ENCODE data around the gene ACOX2. TPM values are rescaled to one million over a fixed set of nuclear protein-coding genes. Genes with fewer than 3 reads are reported as not detected.

Gene ACOX2
- total RNA-seq, 1 experiment from 2014 or later: 7.2 TPM

DNA sequence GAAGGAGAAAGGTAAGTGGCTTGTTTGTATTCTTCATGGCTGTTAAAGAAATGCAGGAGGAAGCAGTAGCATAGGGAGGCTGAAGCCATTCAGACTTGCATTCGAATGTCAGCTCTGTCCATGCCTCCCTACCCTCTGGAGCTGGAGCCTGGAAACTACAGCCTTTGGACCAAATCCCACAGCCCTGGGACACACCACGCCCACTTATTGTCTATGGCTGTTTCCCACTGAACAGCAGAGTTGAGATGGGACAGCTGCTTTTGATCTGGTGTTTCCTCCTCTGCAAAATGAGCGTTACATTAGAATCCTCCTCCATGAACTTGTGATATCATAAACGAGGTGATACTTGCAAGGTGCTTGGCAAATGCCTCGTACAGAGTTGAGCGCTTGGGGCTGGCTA lies 36.6 kb upstream of the ACOX2 start:
- H3K4me3 ChIP-seq (ENCODE audit: low read depth, low read length, poor library complexity, severe bottlenecking): no peak overlapping the region
- ChIA-PET POLR2A (ENCODE audit: low non-redundant PET) (no interaction called here), CTCF (no interaction called here)
- H3K4me1 ChIP-seq (ENCODE audit: insufficient read depth, low read length, poor library complexity, severe bottlenecking): no peaks in the 10 kb centered on the region
- no peaks in the 10 kb centered on the region for H3K36me3 ChIP-seq (ENCODE audit: insufficient read depth, low read length, poor library complexity, severe bottlenecking)
- H3K27me3 ChIP-seq (replicated peaks; ENCODE audit: insufficient read depth, low read depth, low read length, poor library complexity): no peaks in the 10 kb centered on the region
- no peak for DNase-seq (ENCODE audit: low spot score)
- intact Hi-C loops (cut with micrococcal nuclease; ENCODE audit: unreplicated experiment): no loop called here
- H3K9me3 ChIP-seq (ENCODE audit: low read depth, low read length, poor library complexity, severe bottlenecking): no peaks in the 10 kb centered on the region
- no peak for TF ChIP-seq EZH2 (IDR thresholded peaks at IDR 0.05; ENCODE audit: borderline replicate concordance, low read depth, low read length, poor library complexity, severe bottlenecking)
- TF ChIP-seq, protein P1, sequence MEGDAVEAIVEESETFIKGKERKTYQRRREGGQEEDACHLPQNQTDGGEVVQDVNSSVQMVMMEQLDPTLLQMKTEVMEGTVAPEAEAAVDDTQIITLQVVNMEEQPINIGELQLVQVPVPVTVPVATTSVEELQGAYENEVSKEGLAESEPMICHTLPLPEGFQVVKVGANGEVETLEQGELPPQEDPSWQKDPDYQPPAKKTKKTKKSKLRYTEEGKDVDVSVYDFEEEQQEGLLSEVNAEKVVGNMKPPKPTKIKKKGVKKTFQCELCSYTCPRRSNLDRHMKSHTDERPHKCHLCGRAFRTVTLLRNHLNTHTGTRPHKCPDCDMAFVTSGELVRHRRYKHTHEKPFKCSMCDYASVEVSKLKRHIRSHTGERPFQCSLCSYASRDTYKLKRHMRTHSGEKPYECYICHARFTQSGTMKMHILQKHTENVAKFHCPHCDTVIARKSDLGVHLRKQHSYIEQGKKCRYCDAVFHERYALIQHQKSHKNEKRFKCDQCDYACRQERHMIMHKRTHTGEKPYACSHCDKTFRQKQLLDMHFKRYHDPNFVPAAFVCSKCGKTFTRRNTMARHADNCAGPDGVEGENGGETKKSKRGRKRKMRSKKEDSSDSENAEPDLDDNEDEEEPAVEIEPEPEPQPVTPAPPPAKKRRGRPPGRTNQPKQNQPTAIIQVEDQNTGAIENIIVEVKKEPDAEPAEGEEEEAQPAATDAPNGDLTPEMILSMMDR (conservative IDR thresholded peaks at IDR 0.05; ENCODE audit: low read depth, low read length): no peak
- H3K27ac ChIP-seq (ENCODE audit: low read depth, low read length, poor library complexity, severe bottlenecking): no peak overlapping the region
- BruUV-seq (replicated peaks): no TSS peak

DNA sequence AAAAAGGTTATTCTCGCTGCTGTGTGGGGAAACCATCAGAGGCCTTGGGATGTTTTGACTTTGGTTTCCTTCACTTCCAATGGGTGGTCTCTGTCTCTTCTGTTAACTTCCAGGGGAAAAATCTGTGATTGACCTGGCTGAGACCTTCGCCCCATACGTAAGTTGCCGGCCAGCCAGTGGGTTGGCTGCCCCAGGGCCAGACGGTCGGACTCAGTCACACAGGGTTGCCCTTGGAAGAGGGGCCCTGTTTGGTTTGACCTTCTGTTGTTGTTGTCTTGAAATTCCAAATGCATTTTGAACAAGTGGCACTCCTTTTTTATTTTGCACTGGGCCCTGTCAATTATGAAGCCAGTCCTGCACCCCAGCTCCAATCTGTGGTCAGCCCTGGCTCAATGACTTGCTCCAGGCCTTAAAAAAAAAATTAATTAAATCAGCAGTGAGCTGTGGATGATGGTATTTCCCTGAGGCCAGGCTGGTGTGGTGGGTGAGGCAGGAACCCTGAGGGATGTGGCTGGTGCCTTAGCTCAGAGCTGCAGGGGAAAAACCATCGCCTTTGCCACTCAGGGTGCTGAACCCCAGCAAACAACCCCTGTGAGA lies 35.7 kb upstream of the ACOX2 start:
- ChIA-PET CTCF (interaction anchor here (0.6 kb wide), 1 partner anchor 43 kb away, joined by 8 read pairs; no protein-coding TSS in a partner anchor), POLR2A (ENCODE audit: low non-redundant PET) (no interaction called here)
- Histone ChIP-seq H3K4me1 (ENCODE audit: insufficient read depth, low read length, poor library complexity, severe bottlenecking) (no peaks in the 10 kb centered on the region), H3K27me3 (replicated peaks; ENCODE audit: insufficient read depth, low read depth, low read length, poor library complexity) (no peaks in the 10 kb centered on the region), H3K36me3 (ENCODE audit: insufficient read depth, low read length, poor library complexity, severe bottlenecking) (no peaks in the 10 kb centered on the region), H3K27ac (ENCODE audit: low read depth, low read length, poor library complexity, severe bottlenecking) (no peak overlapping the region), H3K9me3 (ENCODE audit: low read depth, low read length, poor library complexity, severe bottlenecking) (no peaks in the 10 kb centered on the region), H3K4me3 (ENCODE audit: low read depth, low read length, poor library complexity, severe bottlenecking) (no peak overlapping the region)
- DNase-seq (ENCODE audit: low spot score): no peak
- intact Hi-C loops (cut with micrococcal nuclease; ENCODE audit: unreplicated experiment): no loop called here
- no peak for TF ChIP-seq EZH2 (IDR thresholded peaks at IDR 0.05; ENCODE audit: borderline replicate concordance, low read depth, low read length, poor library complexity, severe bottlenecking)
- TF ChIP-seq, protein P1 (conservative IDR thresholded peaks at IDR 0.05; ENCODE audit: low read depth, low read length): no peak
- no TSS peak for BruUV-seq (replicated peaks)

DNA sequence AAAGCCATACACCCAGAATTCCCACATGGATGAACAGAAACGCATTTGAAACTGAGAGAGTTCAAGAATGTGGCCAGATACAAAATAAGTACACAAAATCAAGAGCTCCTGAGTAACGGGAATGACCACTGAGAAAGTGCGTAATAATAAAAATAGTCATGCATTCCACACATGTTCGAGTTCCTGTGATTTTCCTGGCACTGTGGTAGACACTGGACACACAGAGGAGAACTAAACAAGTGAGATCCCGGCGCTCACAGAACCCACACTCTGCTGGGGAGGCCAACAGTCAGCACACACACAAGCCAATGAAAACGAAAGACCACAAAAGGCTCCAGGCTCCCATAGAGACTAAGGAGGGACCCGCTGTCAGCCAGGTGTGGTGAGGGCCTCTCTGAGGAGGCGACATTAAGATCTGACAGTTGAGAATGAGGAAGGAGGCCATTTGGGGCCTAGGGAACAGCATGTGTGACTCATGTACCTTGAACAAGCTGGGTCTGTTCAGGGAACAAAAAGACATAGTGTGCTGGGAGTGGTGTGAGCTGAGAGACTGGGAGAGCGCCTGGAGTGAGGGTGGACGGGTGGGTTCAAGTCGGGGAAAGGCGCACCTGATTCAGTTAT lies 35.1 kb upstream of the ACOX2 start:
- CTCF ChIA-PET: no interaction called here
- H3K27ac ChIP-seq (ENCODE audit: low read depth, low read length, poor library complexity, severe bottlenecking): no peak overlapping the region
- no peaks in the 10 kb centered on the region for H3K27me3 ChIP-seq (replicated peaks; ENCODE audit: insufficient read depth, low read depth, low read length, poor library complexity)
- H3K4me1 ChIP-seq (ENCODE audit: insufficient read depth, low read length, poor library complexity, severe bottlenecking): no peaks in the 10 kb centered on the region
- no peaks in the 10 kb centered on the region for H3K36me3 ChIP-seq (ENCODE audit: insufficient read depth, low read length, poor library complexity, severe bottlenecking)
- no peak overlapping the region for H3K4me3 ChIP-seq (ENCODE audit: low read depth, low read length, poor library complexity, severe bottlenecking)
- POLR2A ChIA-PET (ENCODE audit: low non-redundant PET): no interaction called here
- no peak for TF ChIP-seq EZH2 (IDR thresholded peaks at IDR 0.05; ENCODE audit: borderline replicate concordance, low read depth, low read length, poor library complexity, severe bottlenecking)
- TF ChIP-seq, protein P1 (conservative IDR thresholded peaks at IDR 0.05; ENCODE audit: low read depth, low read length): no peak
- DNase-seq (ENCODE audit: low spot score): no peak
- intact Hi-C loops (cut with micrococcal nuclease; ENCODE audit: unreplicated experiment): no loop called here
- no TSS peak for BruUV-seq (replicated peaks)
- no peaks in the 10 kb centered on the region for H3K9me3 ChIP-seq (ENCODE audit: low read depth, low read length, poor library complexity, severe bottlenecking)

Data from A673 (cell line).